NCI-H526 (cell line): ENCODE data around the gene SNN.

Source experiments
- DNase-seq, 2 experiments: peaks; one replicate each; lab custom pipeline; 2025; lab: John Stamatoyannopoulos, UW

SNN gene

GRCh38 chr16:11679941-11680911 is 12.0 kb downstream of the SNN start:
- no peak for DNase-seq

- no peak for DNase-seq
Observed at GRCh38 chr16:11681556-11681955, 13.3 kb downstream of the SNN start.

- DNase-seq, result no peak
Observed at GRCh38 chr16:11681976-11682654, 13.9 kb downstream of the SNN start.

GRCh38 chr16:11682655-11683096 is 14.4 kb downstream of the SNN start:
- DNase-seq, result no peak

- DNase-seq, result no peak
Observed at GRCh38 chr16:11683145-11683544, 14.9 kb downstream of the SNN start.

GRCh38 chr16:11684231-11685025 is 16.2 kb downstream of the SNN start:
- DNase-seq, result no peak

- DNase-seq, result no peak
Observed at GRCh38 chr16:11685844-11686618, 17.8 kb downstream of the SNN start.

GRCh38 chr16:11686713-11687380 is 18.6 kb downstream of the SNN start:
- DNase-seq, result no peak

GRCh38 chr16:11687601-11688519 is 19.6 kb downstream of the SNN start:
- no peak for DNase-seq

- DNase-seq, result no peak
Observed at GRCh38 chr16:11688520-11688886, 20.2 kb downstream of the SNN start.

- DNase-seq, result no peak
Observed at GRCh38 chr16:11689031-11689840, 21.0 kb downstream of the SNN start.

- DNase-seq, result no peak
Observed at GRCh38 chr16:11691235-11691634, 23.0 kb downstream of the SNN start.

GRCh38 chr16:11691771-11692170 is 23.5 kb downstream of the SNN start:
- DNase-seq, result no peak

GRCh38 chr16:11692171-11692570 is 23.9 kb downstream of the SNN start:
- no peak for DNase-seq

- DNase-seq, result no peak
Observed at GRCh38 chr16:11692651-11693050, 24.4 kb downstream of the SNN start.

GRCh38 chr16:11696266-11697012 is 28.2 kb downstream of the SNN start:
- DNase-seq, result no peak

GRCh38 chr16:11697319-11697718 is 29.1 kb downstream of the SNN start:
- no peak for DNase-seq

- DNase-seq, result no peak
Observed at GRCh38 chr16:11698271-11698689, 30.0 kb downstream of the SNN start.
